Measurements from ENCODE around the gene ZHX3.

Gene ZHX3

GRCh38 chr20:41300886-41301285 lies 16.6 kb downstream of the ZHX3 start:
- no peak for DNase-seq

- no peak for DNase-seq
These were observed 17.1 kb downstream of the ZHX3 start for GRCh38 chr20:41300383-41300782.

- no peak for DNase-seq
These were observed 17.6 kb downstream of the ZHX3 start for GRCh38 chr20:41299899-41300298.

- DNase-seq: no peak
These were observed 24.1 kb downstream of the ZHX3 start for GRCh38 chr20:41293269-41294037.

GRCh38 chr20:41290804-41291389 lies 26.6 kb downstream of the ZHX3 start:
- no peak for DNase-seq

GRCh38 chr20:41287327-41287726 lies 30.2 kb downstream of the ZHX3 start:
- no peak for DNase-seq

- DNase-seq: no peak
These were observed 31.2 kb downstream of the ZHX3 start for GRCh38 chr20:41286240-41286851.

GRCh38 chr20:41279546-41280225 lies 37.8 kb downstream of the ZHX3 start:
- DNase-seq: no peak

- DNase-seq: no peak
These were observed 38.6 kb downstream of the ZHX3 start for GRCh38 chr20:41278936-41279335.

- no peak for DNase-seq
These were observed 40.5 kb downstream of the ZHX3 start for GRCh38 chr20:41277049-41277448.

- no peak for DNase-seq
These were observed 41.2 kb downstream of the ZHX3 start for GRCh38 chr20:41276317-41276751.

- DNase-seq: no peak
These were observed 42.2 kb downstream of the ZHX3 start for GRCh38 chr20:41275301-41275731.

GRCh38 chr20:41274152-41274551 lies 43.4 kb downstream of the ZHX3 start:
- DNase-seq: no peak

GRCh38 chr20:41273445-41273844 lies 44.1 kb downstream of the ZHX3 start:
- DNase-seq: no peak

- DNase-seq: no peak
These were observed 45.2 kb downstream of the ZHX3 start for GRCh38 chr20:41272339-41272738.

GRCh38 chr20:41268917-41269652 lies 48.4 kb downstream of the ZHX3 start:
- no peak for DNase-seq

- DNase-seq: no peak
These were observed 49.1 kb downstream of the ZHX3 start for GRCh38 chr20:41268402-41268801.

- DNase-seq: no peak
These were observed 51.6 kb downstream of the ZHX3 start for GRCh38 chr20:41265938-41266337.

GRCh38 chr20:41264819-41265218 lies 52.7 kb downstream of the ZHX3 start:
- DNase-seq: no peak

GRCh38 chr20:41261790-41262717 lies 55.5 kb downstream of the ZHX3 start:
- DNase-seq: no peak

GRCh38 chr20:41261260-41261659 lies 56.3 kb downstream of the ZHX3 start:
- DNase-seq: no peak
